ENCODE data around the gene ARID3A. TPM values are rescaled to one million over a fixed set of nuclear protein-coding genes. Genes with fewer than 3 reads are reported as not detected.

ARID3A gene
- total and polyA plus RNA-seq, 2 of the 8 experiments (the other 6 are each of a cell fraction or from before 2014, with no cell fraction given): 40.5 to 77.4 TPM

GRCh38 chr19:941292-942132 is 15.7 kb downstream of the ARID3A start (continued):
- TF ChIP-seq CHD2 (IDR thresholded peaks at IDR 0.05; ENCODE audit: low read length): no peak
- TF ChIP-seq FOSL1 (IDR thresholded peaks at IDR 0.05; ENCODE audit: insufficient read depth, low read depth, low read length): no peak
- no peak for TF ChIP-seq GTF2F1 (IDR thresholded peaks at IDR 0.05; ENCODE audit: borderline replicate concordance, low read depth, low read length)
- no peak for TF ChIP-seq BACH1 (IDR thresholded peaks at IDR 0.05; ENCODE audit: low read length)
- no peak for TF ChIP-seq CHD7 (IDR thresholded peaks at IDR 0.05; ENCODE audit: insufficient replicate concordance, low read length)
- no peak for TF ChIP-seq SIN3A (conservative IDR thresholded peaks at IDR 0.05 in 1 of 2, IDR thresholded peaks at IDR 0.05 in 1 of 2; ENCODE audit: low read depth in 1 of 2, low read length in 2 of 2)
- TF ChIP-seq TEAD4 (IDR thresholded peaks at IDR 0.05; ENCODE audit: low read depth, low read length): no peak
